Cardiac fibroblast (primary cell): Measurements from ENCODE around the gene GAPDHS.

ENCODE experiments used
- DNase-seq, 2 donors: peaks; one replicate each; pipeline versions ENCODE4 v3.0.0 to v3.0.0-alpha.2; 2010; ENCODE audit warnings: low read depth in 2 of 2
- H3K4me3 ChIP-seq, 2 donors: replicated peaks in 1 of 2; 1 replicate in 1 of 2; 2 replicates in 1 of 2; pipeline ENCODE4 v1.5.1; 2011; ENCODE audit warnings: low read depth in 2 of 2, low read length in 2 of 2, mild to moderate bottlenecking in 2 of 2, moderate library complexity in 1 of 2
- TF ChIP-seq, protein P1 (sequence below): IDR thresholded peaks from one replicate; pipeline ENCODE4 v1.5.1; 2011; ENCODE audit warnings: low read depth, mild to moderate bottlenecking, low read length, inconsistent platforms

Gene GAPDHS

DNA sequence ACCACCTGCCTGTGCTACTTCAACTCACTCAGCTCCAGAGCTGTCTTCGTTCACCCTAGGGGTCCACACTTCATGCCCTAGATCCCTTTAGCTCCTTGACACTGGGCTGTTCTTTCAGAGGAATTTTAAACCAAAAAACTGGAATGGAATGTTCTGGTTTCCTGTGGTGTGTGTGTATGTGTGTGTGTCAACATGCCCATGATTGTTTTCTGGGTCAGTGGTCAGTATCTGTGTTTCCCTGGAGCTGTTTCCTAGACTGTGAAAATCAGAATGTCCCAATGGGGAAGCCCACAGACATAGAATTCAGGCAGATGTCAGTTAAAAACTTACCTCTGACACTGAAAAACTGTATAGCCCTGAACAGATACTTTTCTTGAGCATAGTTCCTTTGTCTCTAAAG lies 54.1 kb downstream of the GAPDHS start:
- no peak overlapping the region for H3K4me3 ChIP-seq
- DNase-seq: peak; percentile 35 to 46
- TF ChIP-seq, protein P1, sequence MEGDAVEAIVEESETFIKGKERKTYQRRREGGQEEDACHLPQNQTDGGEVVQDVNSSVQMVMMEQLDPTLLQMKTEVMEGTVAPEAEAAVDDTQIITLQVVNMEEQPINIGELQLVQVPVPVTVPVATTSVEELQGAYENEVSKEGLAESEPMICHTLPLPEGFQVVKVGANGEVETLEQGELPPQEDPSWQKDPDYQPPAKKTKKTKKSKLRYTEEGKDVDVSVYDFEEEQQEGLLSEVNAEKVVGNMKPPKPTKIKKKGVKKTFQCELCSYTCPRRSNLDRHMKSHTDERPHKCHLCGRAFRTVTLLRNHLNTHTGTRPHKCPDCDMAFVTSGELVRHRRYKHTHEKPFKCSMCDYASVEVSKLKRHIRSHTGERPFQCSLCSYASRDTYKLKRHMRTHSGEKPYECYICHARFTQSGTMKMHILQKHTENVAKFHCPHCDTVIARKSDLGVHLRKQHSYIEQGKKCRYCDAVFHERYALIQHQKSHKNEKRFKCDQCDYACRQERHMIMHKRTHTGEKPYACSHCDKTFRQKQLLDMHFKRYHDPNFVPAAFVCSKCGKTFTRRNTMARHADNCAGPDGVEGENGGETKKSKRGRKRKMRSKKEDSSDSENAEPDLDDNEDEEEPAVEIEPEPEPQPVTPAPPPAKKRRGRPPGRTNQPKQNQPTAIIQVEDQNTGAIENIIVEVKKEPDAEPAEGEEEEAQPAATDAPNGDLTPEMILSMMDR: no peak

DNA sequence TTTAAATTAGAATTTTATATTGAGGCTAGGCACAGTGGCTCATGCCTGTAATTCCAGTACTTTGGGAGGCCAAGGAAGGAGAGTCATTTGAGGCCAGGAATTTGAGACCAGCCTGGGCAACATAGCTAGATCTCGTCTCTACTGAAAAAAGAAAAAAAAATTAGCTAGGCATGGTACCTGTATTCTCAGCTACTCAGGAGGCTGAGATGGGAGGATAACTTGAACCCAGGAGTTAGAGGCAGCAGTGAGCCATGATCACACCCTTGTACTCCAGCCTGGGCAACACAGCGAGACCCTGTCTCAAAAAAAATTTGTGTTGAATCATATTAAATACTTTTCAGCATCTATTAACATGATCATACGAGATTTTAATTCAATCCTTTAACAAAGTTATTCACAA lies 57.6 kb downstream of the GAPDHS start:
- TF ChIP-seq, protein P1: no peak
- no peak overlapping the region for H3K4me3 ChIP-seq
- no peak for DNase-seq

DNA sequence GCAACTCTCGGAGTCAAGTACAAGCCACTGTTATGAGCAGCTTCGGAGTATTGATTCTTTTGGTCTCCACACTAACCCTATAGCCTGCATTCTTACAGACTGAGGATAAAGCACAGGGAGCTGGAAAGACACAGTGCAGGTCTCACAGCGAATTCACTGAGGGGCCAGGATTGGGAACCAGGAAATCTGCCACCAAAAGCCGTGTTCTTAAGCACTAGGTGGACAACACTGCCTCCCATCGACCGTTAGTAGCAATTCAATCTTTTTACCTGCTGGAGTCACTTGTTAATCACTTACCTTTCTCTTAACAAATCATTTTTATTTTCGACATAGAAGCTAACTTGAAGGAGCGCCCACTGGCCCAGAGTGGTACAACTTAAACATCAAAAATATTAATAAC lies 59.0 kb downstream of the GAPDHS start:
- no peak overlapping the region for H3K4me3 ChIP-seq
- DNase-seq: peak; percentile 63 to 70
- TF ChIP-seq, protein P1: peak; percentile 56
